Cardiac fibroblast (primary cell): ENCODE measurements around the gene HADHA.

Source experiments
- DNase-seq, 2 donors: peaks; one replicate each; pipeline versions ENCODE4 v3.0.0 to v3.0.0-alpha.2; 2010; ENCODE audit warnings: low read depth in 2 of 2
- H3K4me3 ChIP-seq, 2 donors: replicated peaks in 1 of 2; 1 replicate in 1 of 2; 2 replicates in 1 of 2; pipeline ENCODE4 v1.5.1; 2011; ENCODE audit warnings: low read depth in 2 of 2, low read length in 2 of 2, mild to moderate bottlenecking in 2 of 2, moderate library complexity in 1 of 2
- TF ChIP-seq, protein P1 (sequence below): IDR thresholded peaks from one replicate; pipeline ENCODE4 v1.5.1; 2011; ENCODE audit warnings: low read depth, mild to moderate bottlenecking, low read length, inconsistent platforms

Gene HADHA

GRCh38 chr2:26184121-26184520 lies 60.3 kb downstream of the HADHA start:
- TF ChIP-seq, protein P1, sequence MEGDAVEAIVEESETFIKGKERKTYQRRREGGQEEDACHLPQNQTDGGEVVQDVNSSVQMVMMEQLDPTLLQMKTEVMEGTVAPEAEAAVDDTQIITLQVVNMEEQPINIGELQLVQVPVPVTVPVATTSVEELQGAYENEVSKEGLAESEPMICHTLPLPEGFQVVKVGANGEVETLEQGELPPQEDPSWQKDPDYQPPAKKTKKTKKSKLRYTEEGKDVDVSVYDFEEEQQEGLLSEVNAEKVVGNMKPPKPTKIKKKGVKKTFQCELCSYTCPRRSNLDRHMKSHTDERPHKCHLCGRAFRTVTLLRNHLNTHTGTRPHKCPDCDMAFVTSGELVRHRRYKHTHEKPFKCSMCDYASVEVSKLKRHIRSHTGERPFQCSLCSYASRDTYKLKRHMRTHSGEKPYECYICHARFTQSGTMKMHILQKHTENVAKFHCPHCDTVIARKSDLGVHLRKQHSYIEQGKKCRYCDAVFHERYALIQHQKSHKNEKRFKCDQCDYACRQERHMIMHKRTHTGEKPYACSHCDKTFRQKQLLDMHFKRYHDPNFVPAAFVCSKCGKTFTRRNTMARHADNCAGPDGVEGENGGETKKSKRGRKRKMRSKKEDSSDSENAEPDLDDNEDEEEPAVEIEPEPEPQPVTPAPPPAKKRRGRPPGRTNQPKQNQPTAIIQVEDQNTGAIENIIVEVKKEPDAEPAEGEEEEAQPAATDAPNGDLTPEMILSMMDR = no peak
- no peak for DNase-seq
- peak overlapping the region; percentile 32 to 53 for H3K4me3 ChIP-seq

GRCh38 chr2:26182887-26183630 lies 61.4 kb downstream of the HADHA start:
- no peak overlapping the region for H3K4me3 ChIP-seq
- DNase-seq = no peak
- TF ChIP-seq, protein P1 = no peak

- no peak overlapping the region for H3K4me3 ChIP-seq
- TF ChIP-seq, protein P1 = no peak
- no peak for DNase-seq
Measured at GRCh38 chr2:26182441-26182840, 62.0 kb downstream of the HADHA start.

- peak overlapping the region in 1 of 2 donors; percentile 59 for H3K4me3 ChIP-seq
- TF ChIP-seq, protein P1 = no peak
- DNase-seq = no peak
Measured at GRCh38 chr2:26179446-26179913, 65.0 kb downstream of the HADHA start.

- TF ChIP-seq, protein P1 = no peak
- peak overlapping the region; percentile 38 to 59 for H3K4me3 ChIP-seq
- peak; percentile 19 to 26 for DNase-seq
Measured at GRCh38 chr2:26178746-26179436, 65.5 kb downstream of the HADHA start.

- peak overlapping the region; percentile 38 to 59 for H3K4me3 ChIP-seq
- TF ChIP-seq, protein P1 = no peak
- DNase-seq = no peak
Measured at GRCh38 chr2:26178246-26178645, 66.2 kb downstream of the HADHA start.
